ENCODE results near the gene IL17RD.
"Not testable (repeated sequence)": the region's sequence is repeated elsewhere in the genome, so short reads cannot be mapped to it uniquely, and the experiment has no call there.

Gene IL17RD

GRCh38 chr3:57085211-57085610 lies 79.9 kb downstream of the IL17RD start:
- Mint-ChIP-seq H3K36me3 (no peaks in the 10 kb centered on the region), H3K9me3 (no peaks in the 10 kb centered on the region), H3K27ac (no peak overlapping the region), H3K4me1 (no peaks in the 10 kb centered on the region), H3K27me3 (peaks cover 18 to 30% of the 10 kb centered on the region in 2 donors), H3K4me3 (no peak overlapping the region)
- DNase-seq, result no peak
- no peak for ATAC-seq (replicated peaks)

- not testable (repeated sequence) for H3K36me3 Mint-ChIP-seq; DNase-seq; H3K4me3 Mint-ChIP-seq; ATAC-seq (replicated peaks); H3K9me3 Mint-ChIP-seq; H3K27ac Mint-ChIP-seq; H3K4me1 Mint-ChIP-seq
- H3K27me3 Mint-ChIP-seq, result peaks cover 12 to 23% of the 10 kb centered on the region in 2 donors
Measured at GRCh38 chr3:57083266-57083995, 81.7 kb downstream of the IL17RD start.

- no peak overlapping the region for H3K4me3 Mint-ChIP-seq
- H3K27me3 Mint-ChIP-seq, result peaks cover 14 to 31% of the 10 kb centered on the region in 2 donors
Measured at GRCh38 chr3:57082481-57082880, 82.7 kb downstream of the IL17RD start.

GRCh38 chr3:57081173-57081572 lies 84.0 kb downstream of the IL17RD start:
- Mint-ChIP-seq H3K4me1 (peaks cover 11% of the 10 kb centered on the region in 2 donors), H3K9me3 (no peaks in the 10 kb centered on the region), H3K27me3 (peaks cover 27 to 44% of the 10 kb centered on the region in 2 donors), H3K36me3 (no peaks in the 10 kb centered on the region), H3K27ac (no peak overlapping the region), H3K4me3 (no peak overlapping the region)
- ATAC-seq (replicated peaks) (no peak), DNase-seq (no peak)

More at GRCh38 chr3:57082481-57082880, 82.7 kb downstream of the IL17RD start:
- ATAC-seq (replicated peaks), result no peak
- no peak for DNase-seq
- no peak overlapping the region for H3K27ac Mint-ChIP-seq
- no peaks in the 10 kb centered on the region for H3K36me3 Mint-ChIP-seq
- H3K4me1 Mint-ChIP-seq, result peaks cover 7 to 11% of the 10 kb centered on the region in 2 donors
- no peaks in the 10 kb centered on the region for H3K9me3 Mint-ChIP-seq

GRCh38 chr3:57080171-57080570 lies 85.0 kb downstream of the IL17RD start:
- Mint-ChIP-seq H3K27ac (no peak overlapping the region), H3K4me1 (peaks cover 11% of the 10 kb centered on the region in 2 donors), H3K9me3 (no peaks in the 10 kb centered on the region), H3K4me3 (peak overlapping the region; percentile 10 to 29), H3K27me3 (peaks cover 30 to 53% of the 10 kb centered on the region in 2 donors), H3K36me3 (no peaks in the 10 kb centered on the region)
- DNase-seq (no peak), ATAC-seq (replicated peaks) (no peak)

- DNase-seq (no peak), ATAC-seq (replicated peaks) (no peak)
- Mint-ChIP-seq H3K27ac (no peak overlapping the region), H3K9me3 (no peaks in the 10 kb centered on the region), H3K36me3 (no peaks in the 10 kb centered on the region), H3K4me3 (peak overlapping the region; percentile 11 to 13), H3K4me1 (peaks cover 17 to 18% of the 10 kb centered on the region in 2 donors), H3K27me3 (peaks cover 37 to 60% of the 10 kb centered on the region in 2 donors)
Measured at GRCh38 chr3:57079474-57079831, 85.7 kb downstream of the IL17RD start.

- H3K36me3 Mint-ChIP-seq, result no peaks in the 10 kb centered on the region
- peaks cover 23 to 24% of the 10 kb centered on the region in 2 donors for H3K4me1 Mint-ChIP-seq
- no peaks in the 10 kb centered on the region for H3K9me3 Mint-ChIP-seq
- ATAC-seq (replicated peaks), result peak; percentile 28 to 46
- DNase-seq, result peak; percentile 6
- H3K4me3 Mint-ChIP-seq, result peak overlapping the region; percentile 75 to 79
- no peak overlapping the region for H3K27ac Mint-ChIP-seq
- peaks cover 43 to 63% of the 10 kb centered on the region in 2 donors for H3K27me3 Mint-ChIP-seq
Measured at GRCh38 chr3:57078635-57079473, 86.3 kb downstream of the IL17RD start.

GRCh38 chr3:57078344-57078634 lies 86.9 kb downstream of the IL17RD start:
- Mint-ChIP-seq H3K9me3 (no peaks in the 10 kb centered on the region), H3K4me3 (peak overlapping the region; percentile 75 to 79), H3K27me3 (peaks cover 46 to 64% of the 10 kb centered on the region in 2 donors), H3K36me3 (no peaks in the 10 kb centered on the region), H3K4me1 (peaks cover 23 to 24% of the 10 kb centered on the region in 2 donors), H3K27ac (no peak overlapping the region)
- ATAC-seq (replicated peaks), result peak; percentile 81 to 83
- DNase-seq, result peak; percentile 61

GRCh38 chr3:57077630-57078343 lies 87.4 kb downstream of the IL17RD start:
- Mint-ChIP-seq H3K4me3 (peak overlapping the region; percentile 75 to 79), H3K27ac (no peak overlapping the region), H3K4me1 (peaks cover 23 to 24% of the 10 kb centered on the region in 2 donors), H3K9me3 (no peaks in the 10 kb centered on the region), H3K36me3 (no peaks in the 10 kb centered on the region), H3K27me3 (peaks cover 49 to 66% of the 10 kb centered on the region in 2 donors)
- ATAC-seq (replicated peaks) (peak; percentile 3 to 4), DNase-seq (no peak)

GRCh38 chr3:57076422-57076951 lies 88.7 kb downstream of the IL17RD start:
- peaks cover 55 to 72% of the 10 kb centered on the region in 2 donors for H3K27me3 Mint-ChIP-seq

GRCh38 chr3:57074135-57074534 lies 91.0 kb downstream of the IL17RD start:
- no peak for ATAC-seq (replicated peaks)
- Mint-ChIP-seq H3K27me3 (peaks cover 51 to 69% of the 10 kb centered on the region in 2 donors), H3K36me3 (no peaks in the 10 kb centered on the region), H3K27ac (no peak overlapping the region), H3K9me3 (no peaks in the 10 kb centered on the region), H3K4me1 (peaks cover 26% of the 10 kb centered on the region in 2 donors), H3K4me3 (no peak overlapping the region)
- DNase-seq, result no peak

More at GRCh38 chr3:57076422-57076951, 88.7 kb downstream of the IL17RD start:
- DNase-seq, result no peak
- H3K9me3 Mint-ChIP-seq, result no peaks in the 10 kb centered on the region
- ATAC-seq (replicated peaks), result no peak
- peaks cover 23 to 24% of the 10 kb centered on the region in 2 donors for H3K4me1 Mint-ChIP-seq
- no peak overlapping the region for H3K4me3 Mint-ChIP-seq
- no peaks in the 10 kb centered on the region for H3K36me3 Mint-ChIP-seq
- H3K27ac Mint-ChIP-seq, result no peak overlapping the region

- ATAC-seq (replicated peaks) (no peak), DNase-seq (no peak)
- H3K27ac Mint-ChIP-seq, result no peak overlapping the region
- peaks cover 27 to 31% of the 10 kb centered on the region in 2 donors for H3K4me1 Mint-ChIP-seq
- H3K27me3 Mint-ChIP-seq, result peaks cover 51 to 69% of the 10 kb centered on the region in 2 donors
- no peaks in the 10 kb centered on the region for H3K9me3 Mint-ChIP-seq
- no peaks in the 10 kb centered on the region for H3K36me3 Mint-ChIP-seq
- no peak overlapping the region for H3K4me3 Mint-ChIP-seq
Measured at GRCh38 chr3:57073628-57074027, 91.5 kb downstream of the IL17RD start.

GRCh38 chr3:57069503-57069902 lies 95.7 kb downstream of the IL17RD start:
- Mint-ChIP-seq H3K27me3 (peaks cover 30 to 37% of the 10 kb centered on the region in 2 donors), H3K4me3 (no peak overlapping the region), H3K36me3 (no peaks in the 10 kb centered on the region), H3K9me3 (no peaks in the 10 kb centered on the region), H3K27ac (peak overlapping the region; percentile 86), H3K4me1 (peaks cover 15 to 22% of the 10 kb centered on the region in 2 donors)
- DNase-seq (no peak), ATAC-seq (replicated peaks) (no peak)

Data from stimulated activated naive B cell treated with anti-CD40 and anti-IgM and Interleukin-4, amounts not matched to agents 10 μg/mL and 1 μg/mL and 100 μg/mL, for 72 hours (primary cell).